GM06990 (cell line): Measurements from ENCODE around the gene NOL4L.
A peak's percentile ranks its signal among the peaks of the same experiment; 100 is the strongest.

ENCODE experiments used
- DNase-seq: peaks from one replicate; pipeline ENCODE4 v3.0.0-alpha.2; 2011; ENCODE audit not compliant: insufficient read length; ENCODE audit errors: extremely low read depth
- H3K27me3 ChIP-seq: replicated peaks from 2 replicates; pipeline ENCODE4 v1.6.0; 2011; ENCODE audit warnings: low read length; ENCODE audit not compliant: control insufficient read depth, insufficient read depth
- H3K36me3 ChIP-seq: 2 replicates; pipeline ENCODE4 v1.5.1; 2011; ENCODE audit warnings: low read length; ENCODE audit not compliant: control insufficient read depth, insufficient read depth
- H3K4me3 ChIP-seq: replicated peaks from 2 replicates; pipeline ENCODE4 v1.5.1; 2011; ENCODE audit warnings: low read depth, mild to moderate bottlenecking, control low read depth, low read length
- TF ChIP-seq, protein P1 (sequence below): IDR thresholded peaks from 2 replicates; pipeline ENCODE4 v1.5.1; 2011; ENCODE audit warnings: low read length, control low read depth, mild to moderate bottlenecking, inconsistent platforms; ENCODE audit not compliant: insufficient read depth, poor library complexity, severe bottlenecking

Gene NOL4L

GRCh38 chr20:32484225-32484957 is 100.7 kb downstream of the NOL4L start:
- TF ChIP-seq, protein P1, sequence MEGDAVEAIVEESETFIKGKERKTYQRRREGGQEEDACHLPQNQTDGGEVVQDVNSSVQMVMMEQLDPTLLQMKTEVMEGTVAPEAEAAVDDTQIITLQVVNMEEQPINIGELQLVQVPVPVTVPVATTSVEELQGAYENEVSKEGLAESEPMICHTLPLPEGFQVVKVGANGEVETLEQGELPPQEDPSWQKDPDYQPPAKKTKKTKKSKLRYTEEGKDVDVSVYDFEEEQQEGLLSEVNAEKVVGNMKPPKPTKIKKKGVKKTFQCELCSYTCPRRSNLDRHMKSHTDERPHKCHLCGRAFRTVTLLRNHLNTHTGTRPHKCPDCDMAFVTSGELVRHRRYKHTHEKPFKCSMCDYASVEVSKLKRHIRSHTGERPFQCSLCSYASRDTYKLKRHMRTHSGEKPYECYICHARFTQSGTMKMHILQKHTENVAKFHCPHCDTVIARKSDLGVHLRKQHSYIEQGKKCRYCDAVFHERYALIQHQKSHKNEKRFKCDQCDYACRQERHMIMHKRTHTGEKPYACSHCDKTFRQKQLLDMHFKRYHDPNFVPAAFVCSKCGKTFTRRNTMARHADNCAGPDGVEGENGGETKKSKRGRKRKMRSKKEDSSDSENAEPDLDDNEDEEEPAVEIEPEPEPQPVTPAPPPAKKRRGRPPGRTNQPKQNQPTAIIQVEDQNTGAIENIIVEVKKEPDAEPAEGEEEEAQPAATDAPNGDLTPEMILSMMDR, result no peak
- Histone ChIP-seq H3K4me3 (peak overlapping the region; percentile 65), H3K36me3 (no peaks in the 10 kb centered on the region), H3K27me3 (no peaks in the 10 kb centered on the region; the same call in 1 of the 2 replicates)
- DNase-seq, result no peak

- H3K27me3 ChIP-seq, result no peaks in the 10 kb centered on the region; the same call in 1 of the 2 replicates
- H3K4me3 ChIP-seq, result peak overlapping the region; percentile 65
- no peak for DNase-seq
- no peaks in the 10 kb centered on the region for H3K36me3 ChIP-seq
- TF ChIP-seq, protein P1, result no peak
Observed at GRCh38 chr20:32483351-32484224, 101.5 kb downstream of the NOL4L start.

- H3K4me3 ChIP-seq, result peak overlapping the region; percentile 51
- no peak for DNase-seq
Observed at GRCh38 chr20:32482442-32483261, 102.5 kb downstream of the NOL4L start.

DNA sequence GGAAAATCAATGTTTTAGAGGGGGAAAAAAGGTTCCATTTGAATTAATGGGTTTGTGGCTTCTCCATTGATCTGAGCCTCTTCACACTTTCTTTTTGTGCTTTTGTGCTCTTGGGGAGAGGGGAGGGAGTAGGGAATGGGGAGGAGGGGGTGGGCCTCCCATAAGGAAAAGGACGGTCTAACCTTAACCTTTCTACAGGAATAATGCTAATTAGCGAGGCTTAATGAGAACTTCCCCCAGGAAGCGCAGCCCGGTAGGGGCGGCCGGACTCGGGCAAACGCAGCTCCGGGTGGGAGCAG is 103.0 kb downstream of the NOL4L start:
- no peak for DNase-seq
- Histone ChIP-seq H3K36me3 (no peaks in the 10 kb centered on the region), H3K27me3 (no peaks in the 10 kb centered on the region; the same call in 1 of the 2 replicates), H3K4me3 (no peak overlapping the region)
- TF ChIP-seq, protein P1, result no peak

More at GRCh38 chr20:32482442-32483261, 102.5 kb downstream of the NOL4L start:
- Histone ChIP-seq H3K27me3 (no peaks in the 10 kb centered on the region; the same call in 1 of the 2 replicates), H3K36me3 (no peaks in the 10 kb centered on the region)
- TF ChIP-seq, protein P1, result no peak

GRCh38 chr20:32481311-32482142 is 103.6 kb downstream of the NOL4L start:
- DNase-seq, result no peak
- Histone ChIP-seq H3K27me3 (no peaks in the 10 kb centered on the region; the same call in 1 of the 2 replicates), H3K4me3 (no peak overlapping the region), H3K36me3 (no peaks in the 10 kb centered on the region)
- TF ChIP-seq, protein P1, result no peak
